Fibroblast of upper back skin (primary cell): ENCODE measurements around the gene SCEL.

Source experiments
- DNase-seq: peaks from one replicate; pipeline ENCODE4 v3.0.0-alpha.2; 2013

Gene SCEL

GRCh38 chr13:77687799-77688198 is 152.3 kb downstream of the SCEL start:
- DNase-seq, result no peak

DNA sequence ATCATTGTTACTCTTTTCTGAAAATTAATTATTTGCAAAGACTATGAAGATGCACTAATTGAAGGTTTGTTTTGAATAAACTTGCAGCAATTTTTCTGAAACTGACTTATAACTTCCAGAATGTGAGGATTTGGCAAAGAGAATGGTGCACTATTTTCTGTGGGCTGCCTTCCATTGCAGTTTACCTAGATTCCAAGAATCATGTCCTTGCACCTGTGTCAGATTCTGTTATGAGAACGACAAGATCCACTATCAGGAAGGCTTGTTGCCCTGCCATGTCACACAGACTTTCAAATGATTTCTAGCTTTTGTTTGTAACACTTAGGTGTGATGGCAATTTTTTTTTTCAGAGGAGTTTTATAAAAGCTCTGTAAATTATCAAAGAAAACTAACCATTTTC is 156.4 kb downstream of the SCEL start:
- DNase-seq, result no peak

DNA sequence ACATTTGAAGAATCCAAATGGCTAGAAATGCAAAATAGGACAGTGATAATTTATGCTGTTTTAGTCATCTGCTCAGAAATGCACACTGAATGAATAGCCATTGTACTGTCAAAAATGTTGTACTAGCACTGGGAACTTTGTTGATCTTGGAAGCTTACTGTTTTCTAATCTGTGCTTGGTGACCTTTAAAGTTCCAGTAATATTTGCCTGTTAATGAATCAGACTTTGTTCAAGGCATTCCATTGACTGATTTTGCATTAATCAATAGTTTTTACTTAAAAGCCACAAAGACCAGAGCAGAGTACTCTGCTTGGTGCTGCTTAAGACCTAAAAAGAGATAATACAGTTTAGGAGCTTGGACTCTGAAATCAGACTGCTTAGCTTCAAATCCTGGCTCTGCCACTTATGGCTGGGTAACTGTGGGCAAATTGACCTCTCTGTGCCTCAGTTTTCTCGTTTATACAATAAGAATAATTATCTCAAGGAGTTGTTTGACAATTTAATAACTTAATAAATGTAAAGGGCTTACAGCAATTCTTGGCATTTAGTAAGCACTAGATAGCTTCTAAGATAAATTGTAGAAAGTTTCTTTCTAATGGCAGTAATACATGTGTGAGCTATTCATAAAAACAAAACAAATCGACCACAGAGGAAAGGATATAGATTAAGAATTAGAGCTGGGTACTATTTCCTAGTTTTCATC is 157.4 kb downstream of the SCEL start:
- DNase-seq, result no peak

- no peak for DNase-seq
Observed at GRCh38 chr13:77693449-77693940, 158.0 kb downstream of the SCEL start.
